ENCODE data around the gene PDE1C.

The PDE1C gene

GRCh38 chr7:32061346-32061745, 8.9 kb downstream of the PDE1C start:
- Histone ChIP-seq H4K12ac (ENCODE audit: low read depth, low read length) (no peak overlapping the region), H2AK5ac (ENCODE audit: low read length) (no peak overlapping the region), H4K91ac (ENCODE audit: low read depth, low read length) (no peak overlapping the region), H4K8ac (ENCODE audit: low read depth, low read length) (no peak overlapping the region), H3K79me1 (ENCODE audit: low read length) (no peaks in the 10 kb centered on the region), H3K27me3 (ENCODE audit: insufficient read depth, low read length) (no peaks in the 10 kb centered on the region), H3K9ac (ENCODE audit: low read length) (no peak overlapping the region), H3K18ac (ENCODE audit: low read length) (no peak overlapping the region), H3K36me3 (ENCODE audit: control insufficient read depth in 1 of 2, insufficient read depth in 2 of 2, low read length in 2 of 2) (no peaks in the 10 kb centered on the region), H2AFZ (ENCODE audit: insufficient read depth, low read length, poor library complexity) (no peak overlapping the region), H3K27ac (ENCODE audit: low read depth, low read length) (no peak overlapping the region), H3K4me1 (ENCODE audit: control insufficient read depth in 1 of 2, insufficient read depth in 2 of 2, low read length in 2 of 2) (no peaks in the 10 kb centered on the region), H2BK12ac (ENCODE audit: low read length) (no peak overlapping the region), H3K9me3 (ENCODE audit: insufficient read depth, low read depth, low read length) (no peaks in the 10 kb centered on the region), H2BK5ac (ENCODE audit: low read depth, low read length, poor library complexity) (no peak overlapping the region), H3K23ac (ENCODE audit: low read length) (no peak overlapping the region), H2BK120ac (ENCODE audit: insufficient read depth, low read length, poor library complexity) (no peak overlapping the region), H3K4me3 (ENCODE audit: low read depth, low read length) (no peak overlapping the region), H3K4ac (ENCODE audit: low read depth, low read length) (no peak overlapping the region), H3K14ac (ENCODE audit: low read length) (no peak overlapping the region), H3K79me2 (ENCODE audit: control insufficient read depth, insufficient read depth, low read length, poor library complexity) (no peaks in the 10 kb centered on the region), H3K4me2 (ENCODE audit: low read length) (no peak overlapping the region)
- DNase-seq: no peak
- WGBS (ENCODE audit: extremely low coverage, insufficient coverage, insufficient read length): no CpG with 5 or more reads among the region's 3 CpGs

- no peak overlapping the region for H2BK12ac ChIP-seq (ENCODE audit: low read length)
- no peaks in the 10 kb centered on the region for H3K79me2 ChIP-seq (ENCODE audit: control insufficient read depth, insufficient read depth, low read length, poor library complexity)
- H3K9me3 ChIP-seq (ENCODE audit: insufficient read depth, low read depth, low read length): no peaks in the 10 kb centered on the region
- no peak overlapping the region for H2BK120ac ChIP-seq (ENCODE audit: insufficient read depth, low read length, poor library complexity)
- no peak overlapping the region for H4K91ac ChIP-seq (ENCODE audit: low read depth, low read length)
- H3K79me1 ChIP-seq (ENCODE audit: low read length): no peaks in the 10 kb centered on the region
- H3K18ac ChIP-seq (ENCODE audit: low read length): no peak overlapping the region
- H3K4me2 ChIP-seq (ENCODE audit: low read length): no peak overlapping the region
- no peak overlapping the region for H2AFZ ChIP-seq (ENCODE audit: insufficient read depth, low read length, poor library complexity)
- no peak overlapping the region for H3K27ac ChIP-seq (ENCODE audit: low read depth, low read length)
- no peak overlapping the region for H3K14ac ChIP-seq (ENCODE audit: low read length)
- no peak overlapping the region for H2AK5ac ChIP-seq (ENCODE audit: low read length)
- no peak overlapping the region for H3K4ac ChIP-seq (ENCODE audit: low read depth, low read length)
- no peak overlapping the region for H3K9ac ChIP-seq (ENCODE audit: low read length)
- no peaks in the 10 kb centered on the region for H3K4me1 ChIP-seq (ENCODE audit: control insufficient read depth in 1 of 2, insufficient read depth in 2 of 2, low read length in 2 of 2)
- no CpG with 5 or more reads among the region's 6 CpGs for WGBS (ENCODE audit: extremely low coverage, insufficient coverage, insufficient read length)
- H4K12ac ChIP-seq (ENCODE audit: low read depth, low read length): no peak overlapping the region
- H3K36me3 ChIP-seq (ENCODE audit: control insufficient read depth in 1 of 2, insufficient read depth in 2 of 2, low read length in 2 of 2): no peaks in the 10 kb centered on the region
- no peak overlapping the region for H2BK5ac ChIP-seq (ENCODE audit: low read depth, low read length, poor library complexity)
- no peak for DNase-seq
- no peak overlapping the region for H3K4me3 ChIP-seq (ENCODE audit: low read depth, low read length)
- no peak overlapping the region for H3K23ac ChIP-seq (ENCODE audit: low read length)
- H3K27me3 ChIP-seq (ENCODE audit: insufficient read depth, low read length): no peaks in the 10 kb centered on the region
- H4K8ac ChIP-seq (ENCODE audit: low read depth, low read length): no peak overlapping the region
These were observed 10.8 kb downstream of the PDE1C start for GRCh38 chr7:32059289-32060011.

GRCh38 chr7:32058002-32058401, 12.2 kb downstream of the PDE1C start:
- no CpG with 5 or more reads among the region's 5 CpGs for WGBS (ENCODE audit: extremely low coverage, insufficient coverage, insufficient read length)
- Histone ChIP-seq H3K9me3 (ENCODE audit: insufficient read depth, low read depth, low read length) (no peaks in the 10 kb centered on the region), H3K27me3 (ENCODE audit: insufficient read depth, low read length) (no peaks in the 10 kb centered on the region), H3K4me3 (ENCODE audit: low read depth, low read length) (no peak overlapping the region), H2BK12ac (ENCODE audit: low read length) (no peak overlapping the region), H3K23ac (ENCODE audit: low read length) (no peak overlapping the region), H4K91ac (ENCODE audit: low read depth, low read length) (no peak overlapping the region), H2BK120ac (ENCODE audit: insufficient read depth, low read length, poor library complexity) (no peak overlapping the region), H3K4me2 (ENCODE audit: low read length) (no peak overlapping the region), H3K27ac (ENCODE audit: low read depth, low read length) (no peak overlapping the region), H3K79me1 (ENCODE audit: low read length) (no peaks in the 10 kb centered on the region), H2BK5ac (ENCODE audit: low read depth, low read length, poor library complexity) (no peak overlapping the region), H3K4ac (ENCODE audit: low read depth, low read length) (no peak overlapping the region), H3K4me1 (ENCODE audit: control insufficient read depth in 1 of 2, insufficient read depth in 2 of 2, low read length in 2 of 2) (peaks cover 0 to 1% of the 10 kb centered on the region in 2 experiments), H2AFZ (ENCODE audit: insufficient read depth, low read length, poor library complexity) (no peak overlapping the region), H3K79me2 (ENCODE audit: control insufficient read depth, insufficient read depth, low read length, poor library complexity) (no peaks in the 10 kb centered on the region), H4K8ac (ENCODE audit: low read depth, low read length) (no peak overlapping the region), H3K36me3 (ENCODE audit: control insufficient read depth in 1 of 2, insufficient read depth in 2 of 2, low read length in 2 of 2) (no peaks in the 10 kb centered on the region), H4K12ac (ENCODE audit: low read depth, low read length) (no peak overlapping the region), H3K18ac (ENCODE audit: low read length) (no peak overlapping the region), H3K14ac (ENCODE audit: low read length) (no peak overlapping the region), H2AK5ac (ENCODE audit: low read length) (no peak overlapping the region), H3K9ac (ENCODE audit: low read length) (no peak overlapping the region)
- DNase-seq: no peak

- no peaks in the 10 kb centered on the region for H3K27me3 ChIP-seq (ENCODE audit: insufficient read depth, low read length)
- H2BK12ac ChIP-seq (ENCODE audit: low read length): no peak overlapping the region
- no peaks in the 10 kb centered on the region for H3K9me3 ChIP-seq (ENCODE audit: insufficient read depth, low read depth, low read length)
- no peak for DNase-seq
- H2AK5ac ChIP-seq (ENCODE audit: low read length): no peak overlapping the region
- WGBS (ENCODE audit: extremely low coverage, insufficient coverage, insufficient read length): no CpG with 5 or more reads among the region's 1 CpG
- no peaks in the 10 kb centered on the region for H3K79me1 ChIP-seq (ENCODE audit: low read length)
- no peak overlapping the region for H3K27ac ChIP-seq (ENCODE audit: low read depth, low read length)
- no peak overlapping the region for H3K18ac ChIP-seq (ENCODE audit: low read length)
- peaks cover 0 to 1% of the 10 kb centered on the region in 2 experiments for H3K4me1 ChIP-seq (ENCODE audit: control insufficient read depth in 1 of 2, insufficient read depth in 2 of 2, low read length in 2 of 2)
- no peak overlapping the region for H3K4ac ChIP-seq (ENCODE audit: low read depth, low read length)
- no peak overlapping the region for H3K9ac ChIP-seq (ENCODE audit: low read length)
- no peak overlapping the region for H2AFZ ChIP-seq (ENCODE audit: insufficient read depth, low read length, poor library complexity)
- H4K8ac ChIP-seq (ENCODE audit: low read depth, low read length): no peak overlapping the region
- no peak overlapping the region for H3K4me2 ChIP-seq (ENCODE audit: low read length)
- no peak overlapping the region for H2BK5ac ChIP-seq (ENCODE audit: low read depth, low read length, poor library complexity)
- no peaks in the 10 kb centered on the region for H3K36me3 ChIP-seq (ENCODE audit: control insufficient read depth in 1 of 2, insufficient read depth in 2 of 2, low read length in 2 of 2)
- no peak overlapping the region for H3K23ac ChIP-seq (ENCODE audit: low read length)
- no peak overlapping the region for H4K91ac ChIP-seq (ENCODE audit: low read depth, low read length)
- H3K14ac ChIP-seq (ENCODE audit: low read length): no peak overlapping the region
- H4K12ac ChIP-seq (ENCODE audit: low read depth, low read length): no peak overlapping the region
- H3K79me2 ChIP-seq (ENCODE audit: control insufficient read depth, insufficient read depth, low read length, poor library complexity): no peaks in the 10 kb centered on the region
- H2BK120ac ChIP-seq (ENCODE audit: insufficient read depth, low read length, poor library complexity): no peak overlapping the region
- no peak overlapping the region for H3K4me3 ChIP-seq (ENCODE audit: low read depth, low read length)
These were observed 13.4 kb downstream of the PDE1C start for GRCh38 chr7:32056767-32057166.
